GM12873 (cell line): ENCODE data around the gene C11orf71.

Experiments
- CTCF ChIP-seq: IDR thresholded peaks from 2 replicates; pipeline ENCODE4 v1.5.1; 2012; ENCODE audit warnings: low read depth, mild to moderate bottlenecking, moderate library complexity, low read length, control low read depth; ENCODE audit not compliant: insufficient read depth; ENCODE audit errors: missing control alignments

Gene C11orf71

DNA sequence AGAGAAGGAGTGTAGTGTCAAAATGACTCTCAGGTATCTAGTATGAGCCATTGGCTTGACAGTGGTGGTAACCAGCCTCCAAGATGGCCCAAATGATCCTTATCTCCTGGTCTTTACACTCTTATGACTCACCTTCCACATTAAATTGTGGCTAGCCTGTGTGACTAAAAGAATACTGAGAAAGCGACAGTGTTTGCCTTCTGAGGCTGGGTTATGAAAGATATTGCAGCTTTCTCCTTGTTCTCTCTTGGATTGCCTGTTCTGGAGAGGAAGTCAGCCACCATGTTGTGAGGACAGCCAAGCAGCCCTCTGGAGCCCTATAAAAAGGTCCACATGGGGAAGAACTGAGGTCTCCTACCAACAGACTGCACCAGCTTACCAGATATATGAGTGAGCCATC is 15.8 kb downstream of the C11orf71 start:
- no peak for TF ChIP-seq CTCF

GRCh38 chr11:114382509-114382908 is 17.8 kb downstream of the C11orf71 start:
- no peak for TF ChIP-seq CTCF

- TF ChIP-seq CTCF, result no peak
These were observed 20.8 kb downstream of the C11orf71 start for GRCh38 chr11:114379394-114380069.

DNA sequence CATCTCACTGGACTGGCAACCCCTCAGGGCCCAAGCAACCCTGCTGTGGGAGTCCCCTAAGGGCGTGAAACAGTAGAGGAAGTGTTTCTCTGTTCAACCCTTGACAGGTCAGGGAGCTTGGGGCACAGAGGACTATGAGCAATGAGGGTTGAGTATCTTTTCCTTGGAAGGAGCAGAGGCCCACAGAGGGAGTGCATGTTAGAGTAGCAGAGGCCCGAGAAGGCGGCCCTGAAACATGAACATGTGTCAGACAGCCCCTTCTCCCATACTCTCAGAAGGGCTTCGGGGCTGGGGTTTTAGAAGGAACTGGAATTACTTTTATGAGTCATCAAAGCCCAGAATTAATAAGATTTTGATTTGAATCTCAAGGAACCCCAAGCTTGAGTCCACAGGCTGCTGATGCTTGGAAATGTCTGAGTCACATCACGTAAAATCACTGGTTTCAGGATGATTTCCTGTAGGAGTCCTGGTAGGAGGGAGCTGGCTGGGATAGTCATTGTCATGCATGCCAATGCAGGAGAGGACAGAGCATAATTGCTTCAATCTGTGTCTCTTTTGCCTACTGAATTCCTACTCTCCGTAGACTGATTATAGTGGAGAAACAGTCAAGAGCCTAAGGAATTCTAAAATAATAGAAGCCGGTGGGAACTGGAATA is 22.6 kb downstream of the C11orf71 start:
- TF ChIP-seq CTCF, result no peak

DNA sequence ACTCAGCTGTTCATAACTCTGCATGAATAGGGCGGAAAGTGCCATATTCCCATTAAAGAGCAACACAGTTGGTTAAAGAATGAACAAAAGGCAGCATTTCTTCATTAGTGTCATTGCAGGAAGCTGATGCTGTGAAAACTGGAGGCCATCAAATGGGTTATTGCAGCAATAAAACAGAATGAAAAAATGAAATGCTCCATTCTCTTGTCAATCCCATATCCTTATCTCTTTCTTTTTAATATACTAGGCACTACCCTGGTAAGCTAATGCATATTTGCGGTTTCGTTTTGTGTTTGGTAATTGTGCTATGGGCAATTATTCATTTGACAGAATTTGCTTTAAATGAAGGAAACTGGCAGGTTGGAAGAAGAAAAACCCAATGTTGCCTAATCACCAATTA is 25.3 kb downstream of the C11orf71 start:
- TF ChIP-seq CTCF, result no peak

- no peak for TF ChIP-seq CTCF
These were observed 31.2 kb downstream of the C11orf71 start for GRCh38 chr11:114368918-114369680.
